OCI-LY7 (cell line): ENCODE measurements around the gene RABEP1. TPM values are rescaled to one million over a fixed set of nuclear protein-coding genes. Genes with fewer than 3 reads are reported as not detected.

Experiments used
- BruUV-seq: library from RNA; stranded (reverse); fragments of 400-500 nt; replicated peaks from 2 replicates; lab custom pipeline; 2021; lab: Mats Ljungman, UMichigan
- CTCF ChIA-PET: fragments of 300-600 bp; sonication (Branson Sonifier 250); formaldehyde crosslinking; loops from one replicate; lab custom pipeline; 2022; ENCODE audit warnings: antibody characterized with exemption; ENCODE audit not compliant: unreplicated experiment; lab: Charles Lee
- POLR2A ChIA-PET: fragments of 300-600 bp; sonication (Branson Sonifier 250); formaldehyde crosslinking; loops from one replicate; lab custom pipeline; 2022; ENCODE audit warnings: antibody characterized with exemption; lab: Charles Lee
- DNase-seq: peaks from one replicate; pipeline ENCODE4 v3.0.0-alpha.2; 2015; ENCODE audit warnings: low spot score
- H2AFZ ChIP-seq: fragments of 200-600 bp; sonication (generic), shearing (Covaris generic); 2 replicates; pipeline ENCODE4 v1.6.1; 2014; ENCODE audit warnings: mild to moderate bottlenecking, antibody characterized with exemption, low read length, moderate library complexity
- H3K27ac ChIP-seq: fragments of 200-600 bp; sonication (generic); 2 replicates; pipeline ENCODE4 v1.5.1; 2014; ENCODE audit warnings: mixed run types, low read depth, mild to moderate bottlenecking, moderate library complexity, low read length, inconsistent platforms; ENCODE audit not compliant: poor library complexity, severe bottlenecking
- H3K36me3 ChIP-seq: fragments of 200-600 bp; sonication (generic); 2 replicates; pipeline ENCODE4 v1.6.1; 2014; ENCODE audit warnings: mild to moderate bottlenecking, antibody characterized with exemption, low read length, moderate library complexity, mixed read lengths; ENCODE audit not compliant: insufficient read depth
- H3K4me1 ChIP-seq: fragments of 200-600 bp; sonication (generic); 2 replicates; pipeline ENCODE4 v1.5.1; 2014; ENCODE audit warnings: mild to moderate bottlenecking, low read length; ENCODE audit not compliant: insufficient read depth, poor library complexity, severe bottlenecking
- H3K4me2 ChIP-seq: fragments of 200-600 bp; sonication (generic); 2 replicates; pipeline ENCODE4 v1.6.1; 2014; ENCODE audit warnings: mild to moderate bottlenecking, low read length
- H3K4me3 ChIP-seq: fragments of 200-600 bp; sonication (generic); 2 replicates; pipeline ENCODE4 v1.5.1; 2014; ENCODE audit warnings: mild to moderate bottlenecking, low read depth, low read length; ENCODE audit not compliant: poor library complexity, severe bottlenecking
- H3K79me2 ChIP-seq: fragments of 200-600 bp; sonication (generic); 2 replicates; pipeline ENCODE4 v1.6.1; 2016; ENCODE audit warnings: low read depth, mild to moderate bottlenecking, low read length, moderate library complexity, mixed read lengths; ENCODE audit not compliant: insufficient read depth
- H3K9me2 ChIP-seq: fragments of 200-600 bp; sonication (generic); 2 replicates; pipeline ENCODE4 v1.6.1; 2016; ENCODE audit warnings: mild to moderate bottlenecking, low read length, mixed read lengths; ENCODE audit not compliant: insufficient read depth
- H3K9me3 ChIP-seq: fragments of 200-600 bp; sonication (generic); 2 replicates; pipeline ENCODE4 v1.6.1; 2014; ENCODE audit warnings: mild to moderate bottlenecking, mixed run types, low read length, mixed read lengths
- H4K20me1 ChIP-seq: fragments of 200-600 bp; sonication (generic); 2 replicates; pipeline ENCODE4 v1.6.1; 2014; ENCODE audit warnings: mild to moderate bottlenecking, antibody characterized with exemption, low read length, moderate library complexity, mixed read lengths; ENCODE audit not compliant: insufficient read depth
- CTCF ChIP-seq: fragments of 200-600 bp; sonication (generic); conservative IDR thresholded peaks from 2 replicates; pipeline ENCODE4 v1.5.1; 2014; ENCODE audit warnings: mild to moderate bottlenecking, antibody characterized with exemption, low read length, moderate library complexity, mixed read lengths
- EZH2phosphoT487 ChIP-seq: fragments of 200-600 bp; sonication (generic); IDR thresholded peaks from 2 replicates; pipeline ENCODE4 v1.6.1; 2018; ENCODE audit warnings: low read depth, borderline replicate concordance, mild to moderate bottlenecking, mixed run types, antibody characterized with exemption, low read length, moderate library complexity, mixed read lengths
- intact Hi-C: fragments of 100-400 bp; cut with micrococcal nuclease; formaldehyde crosslinking; loops from one replicate; pipeline ENCODE4 v1.10.0; 2022; ENCODE audit not compliant: unreplicated experiment
- total RNA-seq, 2 experiments: library from RNA; depleted of rRNA in 1 of 2; stranded (reverse); fragments of >200 nt in 1 of 2; shearing (Covaris generic) in 1 of 2; gene quantifications; 2 replicates each; pipeline ENCODE4 v1.2.3, GENCODE V29; 2014 to 2022

RABEP1 gene
- total RNA-seq, 2 experiments from 2014 or later, result 58.6 to 60.8 TPM

- CTCF ChIA-PET, result no interaction called here
Measured at GRCh38 chr17:5269241-5269960, 12.7 kb upstream of the RABEP1 start.

GRCh38 chr17:5272322-5272721 lies 9.8 kb upstream of the RABEP1 start:
- Histone ChIP-seq H3K27ac (no peak overlapping the region), H3K9me3 (no peaks in the 10 kb centered on the region), H3K4me3 (no peak overlapping the region), H3K4me1 (no peaks in the 10 kb centered on the region), H3K79me2 (no peaks in the 10 kb centered on the region), H3K36me3 (no peaks in the 10 kb centered on the region), H3K4me2 (no peak overlapping the region), H2AFZ (no peak overlapping the region), H3K9me2 (no peaks in the 10 kb centered on the region), H4K20me1 (no peaks in the 10 kb centered on the region)
- no TSS peak for BruUV-seq
- TF ChIP-seq CTCF, result no peak
- no peak for TF ChIP-seq EZH2phosphoT487
- no peak for DNase-seq
- intact Hi-C loops, result no loop called here
- ChIA-PET POLR2A (no interaction called here), CTCF (no interaction called here)

More at GRCh38 chr17:5269241-5269960, 12.7 kb upstream of the RABEP1 start:
- Histone ChIP-seq H3K79me2 (no peaks in the 10 kb centered on the region), H3K4me1 (no peaks in the 10 kb centered on the region), H3K9me2 (no peaks in the 10 kb centered on the region), H3K4me2 (no peak overlapping the region), H3K27ac (no peak overlapping the region), H3K4me3 (no peak overlapping the region), H2AFZ (no peak overlapping the region), H3K9me3 (no peaks in the 10 kb centered on the region), H4K20me1 (no peaks in the 10 kb centered on the region), H3K36me3 (no peaks in the 10 kb centered on the region)
- POLR2A ChIA-PET, result interaction anchor here (0.7 kb wide), 1 partner anchor 36 kb away, joined by 3 read pairs; no protein-coding TSS in a partner anchor
- BruUV-seq, result no TSS peak
- DNase-seq, result no peak
- intact Hi-C loops, result no loop called here
- no peak for TF ChIP-seq CTCF
- no peak for TF ChIP-seq EZH2phosphoT487

- BruUV-seq, result no TSS peak
- Histone ChIP-seq H3K4me3 (peak overlapping the region; percentile 74), H3K4me1 (peaks cover 40% of the 10 kb centered on the region), H3K9me3 (no peaks in the 10 kb centered on the region), H3K27ac (peak overlapping the region; percentile 38), H4K20me1 (peaks cover 16% of the 10 kb centered on the region; the same call in 1 of the 2 replicates), H3K9me2 (no peaks in the 10 kb centered on the region), H3K79me2 (peaks cover 49% of the 10 kb centered on the region), H2AFZ (no peak overlapping the region), H3K36me3 (peaks cover 21% of the 10 kb centered on the region), H3K4me2 (peak overlapping the region; percentile 81)
- peak; percentile 35 for DNase-seq
- intact Hi-C loops, result loop anchor here (2.0 kb wide), 1 partner anchor 136 kb away; the partner anchor contains the start of gene NUP88
- TF ChIP-seq EZH2phosphoT487, result no peak
- no peak for TF ChIP-seq CTCF
- CTCF ChIA-PET, result no interaction called here
- POLR2A ChIA-PET, result interaction anchor here (0.7 kb wide), 1 partner anchor 204 kb away, joined by 3 read pairs; no protein-coding TSS in a partner anchor
Measured at GRCh38 chr17:5282642-5283217, 646 bp downstream of the RABEP1 start.
